Measurements from ENCODE around the gene RADIL. TPM values are rescaled to one million over a fixed set of nuclear protein-coding genes. Genes with fewer than 3 reads are reported as not detected.
A peak's percentile ranks its signal among the peaks of the same experiment; 100 is the strongest.

The RADIL gene
- total and polyA plus RNA-seq, 2 of the 13 experiments (the other 11 are each of a cell fraction or from before 2014, with no cell fraction given): 0.05 to 0.09 TPM

DNA sequence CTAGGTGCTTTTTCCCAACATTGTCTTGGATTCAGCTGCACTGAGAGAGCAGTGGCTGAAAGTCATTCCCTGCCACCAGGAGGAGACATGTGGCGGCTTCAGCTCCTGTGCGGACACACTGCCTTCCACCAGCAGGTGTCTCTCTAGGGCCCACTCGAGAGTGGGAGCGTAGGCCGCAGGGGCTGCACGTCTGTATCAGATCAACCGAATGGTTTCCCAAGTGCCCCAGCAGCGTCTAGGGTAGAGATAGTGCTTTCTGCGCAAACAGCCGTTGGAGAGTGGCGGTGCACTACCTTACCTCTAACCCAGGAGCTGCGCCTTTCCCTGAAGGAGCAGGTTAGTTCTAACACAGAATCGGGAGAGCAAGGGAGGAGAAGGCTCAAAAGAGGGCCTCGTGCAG is 53.3 kb downstream of the RADIL start (continued):
- TF ChIP-seq, protein P1, sequence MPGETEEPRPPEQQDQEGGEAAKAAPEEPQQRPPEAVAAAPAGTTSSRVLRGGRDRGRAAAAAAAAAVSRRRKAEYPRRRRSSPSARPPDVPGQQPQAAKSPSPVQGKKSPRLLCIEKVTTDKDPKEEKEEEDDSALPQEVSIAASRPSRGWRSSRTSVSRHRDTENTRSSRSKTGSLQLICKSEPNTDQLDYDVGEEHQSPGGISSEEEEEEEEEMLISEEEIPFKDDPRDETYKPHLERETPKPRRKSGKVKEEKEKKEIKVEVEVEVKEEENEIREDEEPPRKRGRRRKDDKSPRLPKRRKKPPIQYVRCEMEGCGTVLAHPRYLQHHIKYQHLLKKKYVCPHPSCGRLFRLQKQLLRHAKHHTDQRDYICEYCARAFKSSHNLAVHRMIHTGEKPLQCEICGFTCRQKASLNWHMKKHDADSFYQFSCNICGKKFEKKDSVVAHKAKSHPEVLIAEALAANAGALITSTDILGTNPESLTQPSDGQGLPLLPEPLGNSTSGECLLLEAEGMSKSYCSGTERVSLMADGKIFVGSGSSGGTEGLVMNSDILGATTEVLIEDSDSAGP (CRISPR knock-in tag; IDR thresholded peaks at IDR 0.05; ENCODE audit: borderline replicate concordance): peak; percentile 74
- TF ChIP-seq NR1H2 (CRISPR knock-in tag; IDR thresholded peaks at IDR 0.05; ENCODE audit: borderline replicate concordance, low read depth) (no peak), ZNF136 (CRISPR knock-in tag; IDR thresholded peaks at IDR 0.05; ENCODE audit: low read depth) (no peak), WIZ (CRISPR knock-in tag; IDR thresholded peaks at IDR 0.05) (no peak), TSC22D2 (CRISPR knock-in tag; IDR thresholded peaks at IDR 0.05; ENCODE audit: borderline replicate concordance) (no peak), ZFP36 (IDR thresholded peaks at IDR 0.05; ENCODE audit: borderline replicate concordance, low read depth, low read length, partially characterized antibody) (no peak), MAFG (CRISPR knock-in tag; IDR thresholded peaks at IDR 0.05) (no peak), ZNF674 (CRISPR knock-in tag; IDR thresholded peaks at IDR 0.05; ENCODE audit: low read depth) (no peak), ZNF556 (CRISPR knock-in tag; IDR thresholded peaks at IDR 0.05; ENCODE audit: borderline replicate concordance) (0 out of 2 replicates have a peak, but pooled peaks have one; percentile 17), SP1 (IDR thresholded peaks at IDR 0.05) (no peak), SP1 (CRISPR knock-in tag; IDR thresholded peaks at IDR 0.05) (peak; percentile 50; the same call in 1 of the 2 replicates), KLF16 (CRISPR knock-in tag; IDR thresholded peaks at IDR 0.05) (peak in 1 of 2 experiments; percentile 44; a peak in 1 of 4 replicates), ZNF333 (CRISPR knock-in tag; IDR thresholded peaks at IDR 0.05; ENCODE audit: borderline replicate concordance) (no peak), TEAD3 (CRISPR knock-in tag; optimal IDR thresholded peaks at IDR 0.05; ENCODE audit: borderline replicate concordance) (peak; percentile 57), POLR2G (IDR thresholded peaks at IDR 0.05; ENCODE audit: low read depth, low read length) (no peak), ZNF777 (CRISPR knock-in tag; IDR thresholded peaks at IDR 0.05) (no peak), ZNF678 (CRISPR knock-in tag; IDR thresholded peaks at IDR 0.05) (no peak), ZXDC (CRISPR knock-in tag; IDR thresholded peaks at IDR 0.05) (no peak)
- TF ChIP-seq, protein P2, sequence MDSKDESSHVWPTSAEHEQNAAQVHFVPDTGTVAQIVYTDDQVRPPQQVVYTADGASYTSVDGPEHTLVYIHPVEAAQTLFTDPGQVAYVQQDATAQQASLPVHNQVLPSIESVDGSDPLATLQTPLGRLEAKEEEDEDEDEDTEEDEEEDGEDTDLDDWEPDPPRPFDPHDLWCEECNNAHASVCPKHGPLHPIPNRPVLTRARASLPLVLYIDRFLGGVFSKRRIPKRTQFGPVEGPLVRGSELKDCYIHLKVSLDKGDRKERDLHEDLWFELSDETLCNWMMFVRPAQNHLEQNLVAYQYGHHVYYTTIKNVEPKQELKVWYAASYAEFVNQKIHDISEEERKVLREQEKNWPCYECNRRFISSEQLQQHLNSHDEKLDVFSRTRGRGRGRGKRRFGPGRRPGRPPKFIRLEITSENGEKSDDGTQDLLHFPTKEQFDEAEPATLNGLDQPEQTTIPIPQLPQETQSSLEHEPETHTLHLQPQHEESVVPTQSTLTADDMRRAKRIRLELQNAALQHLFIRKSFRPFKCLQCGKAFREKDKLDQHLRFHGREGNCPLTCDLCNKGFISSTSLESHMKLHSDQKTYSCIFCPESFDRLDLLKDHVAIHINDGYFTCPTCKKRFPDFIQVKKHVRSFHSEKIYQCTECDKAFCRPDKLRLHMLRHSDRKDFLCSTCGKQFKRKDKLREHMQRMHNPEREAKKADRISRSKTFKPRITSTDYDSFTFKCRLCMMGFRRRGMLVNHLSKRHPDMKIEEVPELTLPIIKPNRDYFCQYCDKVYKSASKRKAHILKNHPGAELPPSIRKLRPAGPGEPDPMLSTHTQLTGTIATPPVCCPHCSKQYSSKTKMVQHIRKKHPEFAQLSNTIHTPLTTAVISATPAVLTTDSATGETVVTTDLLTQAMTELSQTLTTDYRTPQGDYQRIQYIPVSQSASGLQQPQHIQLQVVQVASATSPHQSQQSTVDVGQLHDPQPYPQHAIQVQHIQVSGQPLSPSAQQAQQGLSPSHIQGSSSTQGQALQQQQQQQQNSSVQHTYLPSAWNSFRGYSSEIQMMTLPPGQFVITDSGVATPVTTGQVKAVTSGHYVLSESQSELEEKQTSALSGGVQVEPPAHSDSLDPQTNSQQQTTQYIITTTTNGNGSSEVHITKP (CRISPR knock-in tag; IDR thresholded peaks at IDR 0.05; ENCODE audit: low read depth): no peak
- TF ChIP-seq, protein P3, sequence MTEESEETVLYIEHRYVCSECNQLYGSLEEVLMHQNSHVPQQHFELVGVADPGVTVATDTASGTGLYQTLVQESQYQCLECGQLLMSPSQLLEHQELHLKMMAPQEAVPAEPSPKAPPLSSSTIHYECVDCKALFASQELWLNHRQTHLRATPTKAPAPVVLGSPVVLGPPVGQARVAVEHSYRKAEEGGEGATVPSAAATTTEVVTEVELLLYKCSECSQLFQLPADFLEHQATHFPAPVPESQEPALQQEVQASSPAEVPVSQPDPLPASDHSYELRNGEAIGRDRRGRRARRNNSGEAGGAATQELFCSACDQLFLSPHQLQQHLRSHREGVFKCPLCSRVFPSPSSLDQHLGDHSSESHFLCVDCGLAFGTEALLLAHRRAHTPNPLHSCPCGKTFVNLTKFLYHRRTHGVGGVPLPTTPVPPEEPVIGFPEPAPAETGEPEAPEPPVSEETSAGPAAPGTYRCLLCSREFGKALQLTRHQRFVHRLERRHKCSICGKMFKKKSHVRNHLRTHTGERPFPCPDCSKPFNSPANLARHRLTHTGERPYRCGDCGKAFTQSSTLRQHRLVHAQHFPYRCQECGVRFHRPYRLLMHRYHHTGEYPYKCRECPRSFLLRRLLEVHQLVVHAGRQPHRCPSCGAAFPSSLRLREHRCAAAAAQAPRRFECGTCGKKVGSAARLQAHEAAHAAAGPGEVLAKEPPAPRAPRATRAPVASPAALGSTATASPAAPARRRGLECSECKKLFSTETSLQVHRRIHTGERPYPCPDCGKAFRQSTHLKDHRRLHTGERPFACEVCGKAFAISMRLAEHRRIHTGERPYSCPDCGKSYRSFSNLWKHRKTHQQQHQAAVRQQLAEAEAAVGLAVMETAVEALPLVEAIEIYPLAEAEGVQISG (CRISPR knock-in tag; IDR thresholded peaks at IDR 0.05): peak; percentile 78
